ENCODE measurements around the gene CREB3L2. TPM values are rescaled to one million over a fixed set of nuclear protein-coding genes. Genes with fewer than 3 reads are reported as not detected.

Gene CREB3L2
- total RNA-seq, 1 experiment from 2014 or later = 49.8 TPM

- CTCF ChIA-PET = interaction anchor here (1.3 to 1.9 kb wide), 2 partner anchors 13 to 359 kb away, joined by 3 to 7 read pairs; partner anchors contain the start of gene CREB3L2
- TF ChIP-seq TCF7L2 (IDR thresholded peaks at IDR 0.05; ENCODE audit: borderline replicate concordance, extremely low read depth, insufficient read depth, insufficient read length) (no peak), ZNF274 (IDR thresholded peaks at IDR 0.05; ENCODE audit: low read depth, low read length) (no peak)
Measured at GRCh38 chr7:138015096-138015495, 13.2 kb upstream of the CREB3L2 start.

GRCh38 chr7:138014686-138015085 lies 12.8 kb upstream of the CREB3L2 start:
- no peak overlapping the region for H2AFZ ChIP-seq (ENCODE audit: low read depth, low read length, poor library complexity, severe bottlenecking)
- ChIA-PET POLR2A (no interaction called here), RAD21 (ENCODE audit: low non-redundant PET in 1 of 2, low total read pairs in 2 of 2, uncharacterized antibody in 2 of 2, unreplicated experiment in 2 of 2) (no interaction called here), CTCF (interaction anchor here (1.3 kb wide), 1 partner anchor 358 kb away, joined by 3 read pairs; no protein-coding TSS in a partner anchor)
- no peak for ATAC-seq
- no peak overlapping the region for H3K4me3 ChIP-seq (replicated peaks in 1 of 2; ENCODE audit: low read depth in 1 of 2, low read length in 2 of 2)
- no peaks in the 10 kb centered on the region for H3K4me1 ChIP-seq (ENCODE audit: control insufficient read depth in 1 of 2, insufficient read depth in 2 of 2, low read length in 2 of 2)
- no peaks in the 10 kb centered on the region for H3K27me3 ChIP-seq (ENCODE audit: insufficient read depth, low read length)
- no peaks in the 10 kb centered on the region for H3K9me3 ChIP-seq (ENCODE audit: control insufficient read depth in 1 of 2, insufficient read depth in 1 of 2, low read depth in 1 of 2, low read length in 2 of 2)
- no peaks in the 10 kb centered on the region for H3K9me2 ChIP-seq (ENCODE audit: insufficient read depth)
- BruUV-seq (replicated peaks) = no TSS peak
- no peak for DNase-seq (ENCODE audit: low read depth, low spot score)
- H3K36me3 ChIP-seq (ENCODE audit: control insufficient read depth in 1 of 2, insufficient read depth in 2 of 2, low read length in 2 of 2) = no peaks in the 10 kb centered on the region
- H3K79me2 ChIP-seq (ENCODE audit: insufficient read depth, low read length) = no peaks in the 10 kb centered on the region
- intact Hi-C loops (cut with micrococcal nuclease) = no loop called here
- no peak overlapping the region for H3K9ac ChIP-seq (ENCODE audit: low read length)
- no peak overlapping the region for H3K27ac ChIP-seq (ENCODE audit: low read depth, low read length)
- no peaks in the 10 kb centered on the region for H4K20me1 ChIP-seq (ENCODE audit: insufficient read depth)
- H3K4me2 ChIP-seq (ENCODE audit: low read length) = no peak overlapping the region
- no peak for TF ChIP-seq ATF3 (IDR thresholded peaks at IDR 0.05)
- TF ChIP-seq FOSL1 (IDR thresholded peaks at IDR 0.05; ENCODE audit: low read depth) = no peak
- TF ChIP-seq ZBTB33 (IDR thresholded peaks at IDR 0.05; ENCODE audit: extremely low read depth, insufficient replicate concordance, low read length) = no peak
- TF ChIP-seq REST (IDR thresholded peaks at IDR 0.05; ENCODE audit: low read depth) = no peak
- no peak for TF ChIP-seq RAD21 (IDR thresholded peaks at IDR 0.05; ENCODE audit: low read depth)
- no peak for TF ChIP-seq SP1 (IDR thresholded peaks at IDR 0.05; ENCODE audit: low read depth)
- no peak for TF ChIP-seq JUND (IDR thresholded peaks at IDR 0.05)
- no peak for TF ChIP-seq POLR2AphosphoS5 (IDR thresholded peaks at IDR 0.05; ENCODE audit: low read depth, low read length)
- TF ChIP-seq CTCF (IDR thresholded peaks at IDR 0.05 in 2 of 3, conservative IDR thresholded peaks at IDR 0.05 in 1 of 3; ENCODE audit: borderline replicate concordance in 1 of 3, insufficient read depth in 1 of 3, low read depth in 2 of 3, low read length in 2 of 3) = no peak
- no peak for TF ChIP-seq ELF1 (IDR thresholded peaks at IDR 0.05; ENCODE audit: borderline replicate concordance, low read depth)
- no peak for TF ChIP-seq CBX3 (IDR thresholded peaks at IDR 0.05; ENCODE audit: low read depth)

More at GRCh38 chr7:138015096-138015495, 13.2 kb upstream of the CREB3L2 start:
- Histone ChIP-seq H3K36me3 (ENCODE audit: control insufficient read depth in 1 of 2, insufficient read depth in 2 of 2, low read length in 2 of 2) (no peaks in the 10 kb centered on the region), H3K9ac (ENCODE audit: low read length) (no peak overlapping the region), H3K4me1 (ENCODE audit: control insufficient read depth in 1 of 2, insufficient read depth in 2 of 2, low read length in 2 of 2) (no peaks in the 10 kb centered on the region), H3K27ac (ENCODE audit: low read depth, low read length) (no peak overlapping the region), H3K4me3 (replicated peaks in 1 of 2; ENCODE audit: low read depth in 1 of 2, low read length in 2 of 2) (no peak overlapping the region), H3K4me2 (ENCODE audit: low read length) (no peak overlapping the region), H3K79me2 (ENCODE audit: insufficient read depth, low read length) (no peaks in the 10 kb centered on the region), H3K27me3 (ENCODE audit: insufficient read depth, low read length) (no peaks in the 10 kb centered on the region), H4K20me1 (ENCODE audit: insufficient read depth) (no peaks in the 10 kb centered on the region), H3K9me2 (ENCODE audit: insufficient read depth) (no peaks in the 10 kb centered on the region), H2AFZ (ENCODE audit: low read depth, low read length, poor library complexity, severe bottlenecking) (no peak overlapping the region), H3K9me3 (ENCODE audit: control insufficient read depth in 1 of 2, insufficient read depth in 1 of 2, low read depth in 1 of 2, low read length in 2 of 2) (no peaks in the 10 kb centered on the region)
- POLR2A ChIA-PET = no interaction called here
- RAD21 ChIA-PET (ENCODE audit: low non-redundant PET in 1 of 2, low total read pairs in 2 of 2, uncharacterized antibody in 2 of 2, unreplicated experiment in 2 of 2) = no interaction called here
- DNase-seq (ENCODE audit: low read depth, low spot score) = no peak
- intact Hi-C loops (cut with micrococcal nuclease) = no loop called here
- no peak for ATAC-seq
- no TSS peak for BruUV-seq (replicated peaks)

All from HCT116 (cell line).